IgD-negative memory B cell (primary cell): ENCODE measurements around the gene PPP1R37. TPM values are rescaled to one million over a fixed set of nuclear protein-coding genes. Genes with fewer than 3 reads are reported as not detected.
A peak's percentile ranks its signal among the peaks of the same experiment; 100 is the strongest.

ENCODE experiments used
- H3K27ac Mint-ChIP-seq, 3 donors: one replicate each; pipeline ENCODE4 v1.8.0; 2020 to 2022; ENCODE audit warnings: mild to moderate bottlenecking in 3 of 3, mixed read lengths in 3 of 3, moderate library complexity in 1 of 3
- H3K27me3 Mint-ChIP-seq: one replicate; pipeline ENCODE4 v1.8.0; 2021; ENCODE audit warnings: mixed read lengths
- H3K36me3 Mint-ChIP-seq: one replicate; pipeline ENCODE4 v1.8.0; 2020; ENCODE audit warnings: mild to moderate bottlenecking, mixed read lengths
- H3K4me1 Mint-ChIP-seq, 3 donors: one replicate each; pipeline ENCODE4 v1.8.0; 2020 to 2022; ENCODE audit warnings: mixed read lengths in 3 of 3, mild to moderate bottlenecking in 1 of 3
- H3K4me3 Mint-ChIP-seq, 4 donors: one replicate each; pipeline ENCODE4 v1.8.0; 2020 to 2022; ENCODE audit warnings: mild to moderate bottlenecking in 4 of 4, mixed read lengths in 4 of 4, moderate library complexity in 3 of 4
- H3K9me3 Mint-ChIP-seq, 3 donors: one replicate each; pipeline ENCODE4 v1.8.0; 2020 to 2021; ENCODE audit warnings: mixed read lengths in 3 of 3, mild to moderate bottlenecking in 1 of 3
- polyA plus RNA-seq: library from polyadenylated mRNA; unstranded; fragments of 300-500 nt; fragmentation: Illumina TruSeq; gene quantifications from one replicate; pipeline ENCODE4 v1.2.3, GENCODE V29; 2021

The PPP1R37 gene
- polyA plus RNA-seq, 1 donor from 2014 or later = 2.3 TPM

DNA sequence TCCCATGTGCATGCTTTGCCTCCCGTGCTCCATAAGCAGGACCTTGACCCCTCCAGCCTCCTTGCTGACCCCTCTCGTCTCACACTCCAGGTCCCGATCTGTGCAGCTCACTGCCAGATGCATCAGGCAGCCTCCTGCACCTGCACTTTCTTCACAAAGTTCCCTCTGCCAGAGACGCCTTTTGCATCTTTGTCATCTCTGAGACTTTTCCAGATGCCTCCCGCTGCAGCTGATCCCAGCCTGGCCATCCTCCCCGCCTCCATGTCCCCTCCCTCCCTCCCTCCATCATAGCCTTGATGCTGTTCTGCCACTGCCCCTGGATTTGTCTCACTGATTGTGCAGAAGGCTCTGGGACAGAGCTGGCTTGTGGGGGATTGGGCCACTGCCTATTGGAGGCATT lies 29.9 kb downstream of the PPP1R37 start:
- Mint-ChIP-seq H3K27me3 (no peaks in the 10 kb centered on the region), H3K27ac (no peak overlapping the region), H3K36me3 (no peaks in the 10 kb centered on the region), H3K9me3 (no peaks in the 10 kb centered on the region), H3K4me1 (peaks cover 27 to 40% (median 34%) of the 10 kb centered on the region in 3 donors), H3K4me3 (no peak overlapping the region)

DNA sequence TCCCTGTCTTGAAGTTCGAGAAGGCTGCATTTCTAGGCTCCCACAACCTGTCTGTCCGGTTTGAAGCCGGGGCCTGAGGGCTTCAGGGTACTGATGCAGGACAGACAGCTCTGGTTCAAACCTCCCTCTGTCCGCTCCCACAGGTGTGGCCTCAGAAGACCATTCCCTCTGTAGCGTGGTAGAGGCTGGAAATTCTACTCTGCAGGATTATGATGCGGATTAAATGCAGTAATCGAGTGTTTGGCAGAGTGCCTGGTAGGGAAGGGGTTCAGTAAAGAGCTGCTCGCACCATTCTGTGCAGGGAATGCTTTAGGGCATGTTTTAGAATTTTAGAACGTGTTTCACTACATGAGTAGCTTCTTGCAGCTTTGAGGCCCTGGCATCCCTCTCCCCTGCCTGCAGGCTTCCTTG lies 30.5 kb downstream of the PPP1R37 start:
- Mint-ChIP-seq H3K27ac (peak overlapping the region in 1 of 3 donors; percentile 62), H3K36me3 (peaks cover 1% of the 10 kb centered on the region), H3K4me1 (peaks cover 21 to 34% (median 29%) of the 10 kb centered on the region in 3 donors), H3K4me3 (no peak overlapping the region), H3K9me3 (no peaks in the 10 kb centered on the region), H3K27me3 (no peaks in the 10 kb centered on the region)

DNA sequence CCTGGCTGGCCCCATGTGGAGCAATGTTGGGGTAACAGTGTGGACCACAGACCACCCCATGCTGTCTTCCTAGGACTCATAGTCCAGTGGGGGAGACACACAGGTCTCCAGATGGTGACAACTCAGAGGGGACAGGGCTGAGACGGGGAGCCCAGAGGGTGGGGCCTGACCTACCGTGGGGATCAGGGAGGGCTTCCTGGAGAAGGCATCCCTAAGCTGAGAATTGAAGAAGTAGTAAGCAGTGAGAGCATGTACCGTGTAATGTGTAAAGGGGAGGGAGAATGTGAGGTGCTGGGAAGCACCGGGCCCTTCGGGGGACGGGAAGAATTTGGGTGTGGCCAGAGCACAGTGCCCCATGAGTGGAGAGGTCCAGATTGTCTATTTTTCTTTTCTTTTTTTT lies 31.0 kb downstream of the PPP1R37 start:
- peaks cover 15 to 30% (median 24%) of the 10 kb centered on the region in 3 donors for H3K4me1 Mint-ChIP-seq
- no peaks in the 10 kb centered on the region for H3K27me3 Mint-ChIP-seq
- no peaks in the 10 kb centered on the region for H3K9me3 Mint-ChIP-seq
- H3K4me3 Mint-ChIP-seq = peak overlapping the region in 1 of 4 donors; percentile 39
- H3K27ac Mint-ChIP-seq = peak overlapping the region in 1 of 3 donors; percentile 62
- peaks cover 1% of the 10 kb centered on the region for H3K36me3 Mint-ChIP-seq

DNA sequence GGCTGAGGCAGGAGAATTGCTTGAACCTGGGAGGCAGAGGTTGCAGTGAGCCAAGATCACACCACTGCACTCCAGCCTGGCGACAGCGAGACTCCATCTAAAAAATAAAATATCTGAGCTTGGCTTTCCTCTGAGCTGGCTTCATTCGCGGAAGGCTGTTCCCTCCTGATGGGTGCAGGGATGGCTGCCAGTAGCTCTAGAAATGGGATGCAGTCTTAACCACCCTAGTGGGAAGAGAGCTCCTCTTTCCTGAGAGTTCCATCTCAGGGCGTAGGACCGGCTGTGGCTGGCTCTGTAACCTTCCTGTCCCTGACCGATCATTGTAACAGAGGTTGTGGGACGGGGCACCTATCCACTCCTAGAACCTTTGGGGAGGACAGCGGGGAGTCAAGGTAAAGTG lies 32.4 kb downstream of the PPP1R37 start:
- H3K9me3 Mint-ChIP-seq = no peaks in the 10 kb centered on the region
- no peak overlapping the region for H3K27ac Mint-ChIP-seq
- H3K36me3 Mint-ChIP-seq = peaks cover 1% of the 10 kb centered on the region
- peak overlapping the region in 1 of 4 donors; percentile 65 for H3K4me3 Mint-ChIP-seq
- H3K4me1 Mint-ChIP-seq = peaks cover 9 to 20% (median 16%) of the 10 kb centered on the region in 3 donors
- H3K27me3 Mint-ChIP-seq = no peaks in the 10 kb centered on the region

DNA sequence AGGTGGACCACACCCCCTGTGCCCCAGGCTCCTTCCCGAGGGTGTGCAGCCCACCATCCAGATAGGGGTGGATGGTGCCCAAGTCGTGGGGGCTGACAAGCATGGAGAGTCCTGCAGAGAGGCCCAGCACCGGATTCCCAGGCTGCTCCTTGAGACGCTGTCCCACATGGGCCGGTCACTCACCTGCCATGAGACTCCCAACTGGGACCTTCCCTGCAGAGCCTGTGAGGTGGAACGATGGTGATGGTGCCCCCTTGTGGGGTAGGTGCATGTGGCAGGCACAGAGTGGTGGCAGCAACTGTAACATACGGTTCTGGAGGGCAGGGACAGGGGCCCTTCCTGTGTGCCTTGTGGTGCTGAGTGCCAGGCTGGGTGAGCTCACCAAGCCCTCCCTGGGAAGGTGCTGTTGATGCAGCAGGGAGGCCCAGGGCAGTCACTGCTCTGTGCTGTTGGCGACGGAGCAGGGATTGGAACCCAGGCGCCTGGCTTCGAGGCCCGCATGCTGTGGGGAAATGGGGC lies 33.1 kb downstream of the PPP1R37 start:
- Mint-ChIP-seq H3K9me3 (no peaks in the 10 kb centered on the region), H3K4me1 (peaks cover 11 to 22% (median 13%) of the 10 kb centered on the region in 3 donors), H3K4me3 (no peak overlapping the region), H3K27me3 (no peaks in the 10 kb centered on the region), H3K36me3 (peaks cover 1% of the 10 kb centered on the region), H3K27ac (no peak overlapping the region)

DNA sequence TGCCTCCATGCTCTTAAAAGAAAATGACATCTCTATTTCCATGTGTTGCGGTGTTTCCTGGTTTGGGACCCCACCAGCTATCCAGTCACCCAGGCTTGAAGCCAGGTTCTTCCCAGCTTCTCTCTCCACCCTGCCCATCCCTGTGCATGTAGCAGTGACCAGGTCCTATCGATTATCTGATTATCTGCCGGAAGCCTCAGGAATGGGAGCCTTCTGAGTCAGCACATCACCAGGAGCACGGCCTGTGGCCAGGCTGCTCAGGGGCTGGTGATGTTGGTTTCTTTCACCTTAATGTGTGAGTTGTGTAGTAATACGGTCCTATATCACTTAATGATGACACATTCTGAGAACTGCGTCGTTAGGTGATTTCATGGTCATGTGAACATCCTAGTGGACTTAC lies 33.7 kb downstream of the PPP1R37 start:
- Mint-ChIP-seq H3K9me3 (no peaks in the 10 kb centered on the region), H3K36me3 (peaks cover 1% of the 10 kb centered on the region), H3K27ac (no peak overlapping the region), H3K27me3 (no peaks in the 10 kb centered on the region), H3K4me1 (peaks cover 13 to 25% (median 17%) of the 10 kb centered on the region in 3 donors), H3K4me3 (no peak overlapping the region)

DNA sequence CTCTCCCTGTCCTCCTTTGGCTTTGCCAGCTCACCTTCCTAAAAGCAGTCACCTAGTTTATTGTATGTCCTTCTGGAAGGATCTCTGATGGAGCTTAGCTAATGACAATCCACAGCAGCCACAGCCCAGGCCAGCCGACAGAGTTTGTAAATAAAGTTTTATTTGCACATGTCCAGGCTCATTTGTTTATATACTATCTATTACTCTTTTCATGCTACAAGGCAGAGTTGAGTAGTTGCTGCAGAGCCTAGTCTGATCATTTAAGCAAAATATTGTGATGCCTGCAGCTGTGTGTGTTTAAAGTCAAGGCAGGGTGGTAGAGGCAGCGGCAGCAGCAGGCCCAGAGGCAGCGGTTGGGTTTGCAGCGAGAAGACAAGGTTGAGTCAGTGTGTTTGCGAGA lies 35.2 kb downstream of the PPP1R37 start:
- peak overlapping the region in 1 of 4 donors; percentile 59 for H3K4me3 Mint-ChIP-seq
- H3K36me3 Mint-ChIP-seq = peaks cover 1% of the 10 kb centered on the region
- H3K4me1 Mint-ChIP-seq = peaks cover 13 to 17% (median 17%) of the 10 kb centered on the region in 3 donors
- peak overlapping the region in 1 of 3 donors; percentile 84 for H3K27ac Mint-ChIP-seq
- H3K27me3 Mint-ChIP-seq = no peaks in the 10 kb centered on the region
- no peaks in the 10 kb centered on the region for H3K9me3 Mint-ChIP-seq

DNA sequence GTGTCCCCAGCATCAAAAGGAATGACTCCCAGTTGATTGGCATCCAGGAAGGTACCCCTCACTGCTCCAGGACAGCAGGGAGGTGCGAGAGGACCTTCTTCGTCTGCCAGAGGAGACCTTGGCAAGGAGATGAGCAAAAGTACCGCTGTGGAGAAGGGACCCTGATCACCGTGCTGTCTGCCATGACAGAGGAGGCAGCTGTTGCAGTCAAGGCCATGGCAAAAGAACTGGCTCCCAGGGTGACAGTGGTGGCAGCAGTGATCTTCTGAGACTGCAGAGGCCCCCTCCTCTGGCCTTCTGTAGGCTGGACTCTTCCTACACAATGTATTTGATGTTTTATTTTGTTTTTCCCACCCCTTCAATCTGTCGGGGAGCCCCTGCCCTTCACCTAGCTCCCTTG lies 35.8 kb downstream of the PPP1R37 start:
- H3K9me3 Mint-ChIP-seq = no peaks in the 10 kb centered on the region
- no peak overlapping the region for H3K27ac Mint-ChIP-seq
- peaks cover 1% of the 10 kb centered on the region for H3K36me3 Mint-ChIP-seq
- peaks cover 16 to 19% (median 18%) of the 10 kb centered on the region in 3 donors for H3K4me1 Mint-ChIP-seq
- no peak overlapping the region for H3K4me3 Mint-ChIP-seq
- no peaks in the 10 kb centered on the region for H3K27me3 Mint-ChIP-seq

DNA sequence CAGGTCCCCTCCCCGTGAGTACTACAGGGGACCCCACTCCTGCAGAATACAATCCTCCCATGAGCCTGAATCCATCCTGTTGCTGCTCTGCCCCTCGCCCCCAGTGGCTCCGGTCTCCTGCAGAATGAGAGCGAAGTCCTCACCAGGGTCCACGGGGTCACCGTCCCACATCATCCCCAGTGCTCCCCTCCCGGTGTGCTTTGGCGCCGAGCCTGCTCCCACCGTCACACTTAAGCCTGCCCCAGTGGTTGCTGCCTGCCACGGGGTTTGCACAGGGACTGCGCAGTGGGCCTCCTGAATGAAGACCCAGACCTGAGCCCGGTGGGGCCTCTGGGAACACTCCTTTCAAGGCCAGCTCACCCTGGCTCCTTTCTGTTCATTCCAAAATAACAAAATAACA lies 37.3 kb downstream of the PPP1R37 start:
- no peaks in the 10 kb centered on the region for H3K9me3 Mint-ChIP-seq
- H3K36me3 Mint-ChIP-seq = peaks cover 1% of the 10 kb centered on the region
- H3K4me3 Mint-ChIP-seq = no peak overlapping the region
- no peaks in the 10 kb centered on the region for H3K27me3 Mint-ChIP-seq
- H3K4me1 Mint-ChIP-seq = peaks cover 20 to 30% (median 25%) of the 10 kb centered on the region in 3 donors
- no peak overlapping the region for H3K27ac Mint-ChIP-seq

DNA sequence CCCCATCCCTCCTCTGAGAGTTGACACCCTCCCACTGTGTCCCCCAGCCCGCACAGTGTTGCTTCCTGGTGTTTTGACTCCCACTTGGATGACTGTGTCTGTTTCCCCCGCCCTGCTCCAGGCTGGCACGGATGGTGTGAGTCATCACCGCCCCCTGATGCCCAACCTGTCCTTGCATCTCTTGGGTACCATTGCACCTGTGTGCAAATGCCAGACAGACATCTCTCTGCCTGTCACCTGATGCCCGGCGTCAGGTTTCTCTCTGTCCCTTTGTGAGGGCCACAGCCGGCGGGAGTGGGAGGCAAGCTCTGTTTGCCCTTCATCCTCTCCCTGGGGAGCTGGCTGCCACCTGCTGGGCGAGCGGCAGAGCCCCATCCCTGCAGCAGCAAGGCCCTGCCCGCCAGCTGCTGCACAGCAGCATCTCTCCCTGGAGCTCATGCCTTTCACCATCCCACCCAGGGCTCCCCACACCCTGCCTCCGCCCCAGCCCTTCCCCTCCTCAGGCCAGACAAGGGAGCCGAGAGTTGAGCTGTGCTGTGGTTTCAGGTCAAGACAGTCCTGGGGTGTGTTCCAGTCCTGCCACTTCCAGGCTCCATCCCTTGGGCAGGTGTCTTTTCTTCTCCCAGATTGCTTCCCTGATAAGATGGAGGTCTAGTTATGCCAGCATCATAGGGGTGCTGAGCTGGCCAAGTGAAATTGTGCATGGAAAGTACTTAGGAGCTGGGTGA lies 38.1 kb downstream of the PPP1R37 start:
- H3K4me3 Mint-ChIP-seq = peak overlapping the region in 1 of 4 donors; percentile 28
- H3K9me3 Mint-ChIP-seq = no peaks in the 10 kb centered on the region
- H3K27me3 Mint-ChIP-seq = no peaks in the 10 kb centered on the region
- peaks cover 20 to 29% (median 22%) of the 10 kb centered on the region in 3 donors for H3K4me1 Mint-ChIP-seq
- no peak overlapping the region for H3K27ac Mint-ChIP-seq
- peaks cover 1% of the 10 kb centered on the region for H3K36me3 Mint-ChIP-seq

DNA sequence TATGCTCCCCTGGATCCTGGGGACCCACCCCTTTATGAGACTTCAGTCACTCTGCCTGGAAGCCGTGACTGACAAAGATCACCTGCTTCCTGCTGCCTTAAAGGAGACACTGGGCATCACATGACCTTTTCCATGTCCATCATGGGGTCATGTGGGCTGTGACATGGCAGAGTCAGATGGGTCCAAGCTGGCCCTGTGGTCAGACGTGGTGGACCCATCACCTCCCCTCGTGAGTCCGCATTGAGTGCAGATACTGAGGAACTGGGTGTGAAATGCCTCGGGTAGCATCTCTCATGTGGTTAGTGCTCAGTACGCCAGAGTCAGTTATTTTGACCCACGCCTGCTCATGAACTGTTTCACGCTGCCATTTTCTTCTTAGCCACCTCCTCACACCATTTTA lies 40.7 kb downstream of the PPP1R37 start:
- Mint-ChIP-seq H3K4me1 (peaks cover 30 to 41% (median 38%) of the 10 kb centered on the region in 3 donors), H3K27me3 (peaks cover 2% of the 10 kb centered on the region), H3K27ac (peak overlapping the region in 1 of 3 donors; percentile 22)

DNA sequence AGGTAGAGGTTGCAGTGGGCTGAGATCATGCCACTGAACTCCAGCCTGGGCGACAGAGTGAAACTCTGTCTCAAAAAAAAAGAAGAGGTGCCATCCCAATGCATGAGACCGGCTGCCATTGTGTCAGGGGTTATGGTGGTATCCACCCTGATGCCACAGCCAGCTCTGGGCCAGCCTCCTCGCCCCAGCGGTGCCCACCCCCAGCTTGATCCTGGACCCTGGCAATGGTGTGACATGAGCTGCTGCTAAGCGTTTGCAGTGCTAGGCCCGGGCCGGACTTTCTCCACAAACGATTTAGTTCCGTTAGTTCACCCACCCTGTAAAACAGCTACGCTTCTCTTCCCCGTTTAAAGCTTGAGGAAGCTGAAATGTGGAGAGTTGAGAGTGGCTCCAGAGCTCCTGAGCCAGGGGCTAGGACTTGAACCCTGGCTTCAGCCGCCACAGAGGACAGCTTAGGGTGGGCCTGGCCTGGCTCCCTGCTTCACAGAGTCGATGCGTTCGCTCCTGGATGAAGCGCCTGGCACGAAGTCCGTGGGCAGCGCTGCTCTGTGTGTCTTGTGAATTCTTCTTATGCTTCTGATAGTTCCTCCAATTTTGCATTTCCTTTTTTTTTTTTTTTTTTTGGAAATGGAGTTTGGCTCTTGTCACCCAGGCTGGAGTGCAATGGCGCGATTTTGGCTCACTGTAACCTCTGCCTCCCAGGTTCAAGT lies 42.4 kb downstream of the PPP1R37 start:
- H3K4me1 Mint-ChIP-seq = peaks cover 30 to 41% (median 38%) of the 10 kb centered on the region in 3 donors
- H3K27ac Mint-ChIP-seq = peak overlapping the region in 2 of 3 donors; percentile 67 to 91
- H3K4me3 Mint-ChIP-seq = peak overlapping the region in 1 of 4 donors; percentile 22
- H3K27me3 Mint-ChIP-seq = peaks cover 2% of the 10 kb centered on the region
- H3K9me3 Mint-ChIP-seq = no peaks in the 10 kb centered on the region
- H3K36me3 Mint-ChIP-seq = no peaks in the 10 kb centered on the region

More for the DNA sequence above, 40.7 kb downstream of the PPP1R37 start:
- Mint-ChIP-seq H3K4me3 (peak overlapping the region in 1 of 4 donors; percentile 70), H3K36me3 (no peaks in the 10 kb centered on the region), H3K9me3 (no peaks in the 10 kb centered on the region)

DNA sequence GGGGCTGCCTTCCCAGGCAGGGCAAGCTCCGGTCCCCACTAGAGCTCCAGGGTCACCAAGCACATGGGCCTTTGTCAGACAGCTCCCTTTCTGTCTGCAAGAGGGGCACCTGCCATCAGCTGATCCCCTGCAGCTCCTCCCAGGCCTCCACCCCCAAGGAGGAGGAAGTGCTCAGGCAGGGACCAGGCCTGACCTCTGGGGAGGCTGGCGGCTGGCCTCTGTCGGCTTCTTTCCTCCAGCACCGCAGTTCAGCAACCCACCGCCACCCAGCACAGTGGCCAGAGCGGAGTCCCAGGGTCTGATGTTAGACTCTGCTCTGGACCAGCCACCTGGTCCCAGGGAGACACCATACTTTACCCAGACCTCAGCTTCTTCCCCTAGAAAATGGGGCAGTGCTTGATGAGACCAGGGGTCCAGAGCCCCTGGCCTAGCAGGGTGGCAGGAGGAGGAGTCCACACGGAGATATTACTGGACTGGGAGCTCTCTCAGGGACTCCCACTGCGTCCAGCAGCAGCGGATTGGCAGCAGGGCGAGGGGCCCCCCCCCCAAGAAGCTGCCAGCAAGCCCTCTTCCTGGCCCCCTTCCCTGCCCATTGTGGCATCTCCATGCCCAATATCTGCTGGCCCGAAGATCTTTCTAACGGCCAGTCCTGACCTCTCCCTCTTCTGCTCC lies 43.7 kb downstream of the PPP1R37 start:
- peak overlapping the region; percentile 12 to 92 (median 67) for H3K27ac Mint-ChIP-seq
- H3K36me3 Mint-ChIP-seq = no peaks in the 10 kb centered on the region
- H3K9me3 Mint-ChIP-seq = no peaks in the 10 kb centered on the region
- peaks cover 2% of the 10 kb centered on the region for H3K27me3 Mint-ChIP-seq
- peaks cover 22 to 35% (median 34%) of the 10 kb centered on the region in 3 donors for H3K4me1 Mint-ChIP-seq
- peak overlapping the region; percentile 28 to 90 (median 82) for H3K4me3 Mint-ChIP-seq

DNA sequence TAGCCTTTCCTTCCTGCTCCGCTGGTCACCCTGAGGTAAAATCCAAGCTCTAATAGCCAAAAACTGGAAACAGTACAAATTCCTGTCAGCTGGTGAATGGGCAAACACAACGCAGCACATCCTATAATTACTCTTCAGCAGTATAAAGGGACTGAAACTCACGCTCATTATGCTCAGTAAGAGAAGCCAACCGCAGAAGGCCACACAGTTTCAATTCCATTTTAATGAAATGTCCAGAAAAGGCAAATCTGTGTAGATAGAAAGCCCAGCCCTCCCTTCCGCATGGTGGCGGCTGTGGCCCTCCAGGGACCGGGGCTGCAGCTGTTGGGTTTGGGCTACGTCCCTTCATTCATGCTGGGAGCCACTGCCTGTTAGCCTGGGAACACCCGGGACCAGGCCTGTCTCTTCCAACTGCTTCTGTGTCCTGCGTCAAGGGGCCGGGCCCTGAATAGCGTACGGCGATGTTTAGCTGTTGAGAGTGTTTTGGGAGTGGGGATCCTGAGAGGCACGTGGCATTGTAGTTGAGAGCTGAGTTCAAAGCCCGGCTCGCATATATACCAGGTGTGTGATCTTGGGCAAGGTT lies 44.3 kb downstream of the PPP1R37 start:
- peaks cover 2% of the 10 kb centered on the region for H3K27me3 Mint-ChIP-seq
- H3K4me3 Mint-ChIP-seq = peak overlapping the region; percentile 28 to 90 (median 82)
- no peaks in the 10 kb centered on the region for H3K36me3 Mint-ChIP-seq
- H3K9me3 Mint-ChIP-seq = no peaks in the 10 kb centered on the region
- H3K27ac Mint-ChIP-seq = peak overlapping the region; percentile 12 to 92 (median 67)
- H3K4me1 Mint-ChIP-seq = peaks cover 22 to 34% (median 33%) of the 10 kb centered on the region in 3 donors
